MM.1S (cell line): ENCODE data around the gene PXMP2.
A peak's percentile ranks its signal among the peaks of the same experiment; 100 is the strongest.

Experiments used
- DNase-seq: peaks from one replicate; pipeline ENCODE4 v3.0.0-alpha.2; 2015
- H2AFZ ChIP-seq: fragments of 300-600 bp; sonication (generic); 2 replicates; pipeline ENCODE4 v1.6.0; 2016; ENCODE audit warnings: antibody characterized with exemption, low read length
- H3F3A ChIP-seq: fragments of 300-600 bp; sonication (generic); 2 replicates; pipeline ENCODE4 v1.6.1; 2016; ENCODE audit warnings: mild to moderate bottlenecking, antibody characterized with exemption, low read length, moderate library complexity, mixed read lengths; ENCODE audit not compliant: insufficient read depth
- H3K27ac ChIP-seq: fragments of 300-600 bp; sonication (generic); 2 replicates; pipeline ENCODE4 v1.5.1; 2016; ENCODE audit warnings: mild to moderate bottlenecking, low read length
- H3K27me3 ChIP-seq: fragments of 300-600 bp; sonication (generic); replicated peaks from 2 replicates; pipeline ENCODE4 v1.6.0; 2016; ENCODE audit warnings: low read length; ENCODE audit not compliant: insufficient read depth
- H3K36me3 ChIP-seq: fragments of 300-600 bp; sonication (generic); replicated peaks from 2 replicates; pipeline ENCODE4 v1.6.1; 2016; ENCODE audit warnings: mild to moderate bottlenecking, low read length, mixed read lengths; ENCODE audit not compliant: insufficient read depth
- H3K4me1 ChIP-seq: fragments of 300-600 bp; sonication (generic); 2 replicates; pipeline ENCODE4 v1.6.1; 2016; ENCODE audit warnings: low read length, mixed read lengths
- H3K4me2 ChIP-seq: fragments of 300-600 bp; sonication (generic); 2 replicates; pipeline ENCODE4 v1.6.0; 2016; ENCODE audit warnings: low read depth, low read length
- H3K4me3 ChIP-seq: fragments of 300-600 bp; sonication (generic); 2 replicates; pipeline ENCODE4 v1.5.1; 2016; ENCODE audit warnings: low read length, mixed read lengths
- H3K79me2 ChIP-seq: fragments of 300-600 bp; sonication (generic); 2 replicates; pipeline ENCODE4 v1.6.1; 2016; ENCODE audit warnings: mixed run types, low read length, mixed read lengths
- H3K9ac ChIP-seq: fragments of 300-600 bp; sonication (generic); 2 replicates; pipeline ENCODE4 v1.6.1; 2016; ENCODE audit warnings: low read length, mixed read lengths
- H3K9me2 ChIP-seq: fragments of 300-600 bp; sonication (generic); replicated peaks from 2 replicates; pipeline ENCODE4 v1.6.1; 2016; ENCODE audit warnings: mild to moderate bottlenecking, low read length, mixed read lengths; ENCODE audit not compliant: insufficient read depth
- H3K9me3 ChIP-seq: fragments of 300-600 bp; sonication (generic); replicated peaks from 2 replicates; pipeline ENCODE4 v1.6.1; 2016; ENCODE audit warnings: mild to moderate bottlenecking, low read length, mixed read lengths; ENCODE audit not compliant: insufficient read depth
- H4K20me1 ChIP-seq: fragments of 300-600 bp; sonication (generic); 2 replicates; pipeline ENCODE4 v1.6.1; 2016; ENCODE audit warnings: mild to moderate bottlenecking, low read length, moderate library complexity, mixed read lengths; ENCODE audit not compliant: insufficient read depth
- EZH2 ChIP-seq: fragments of 300-600 bp; sonication (generic); optimal IDR thresholded peaks from 2 replicates; pipeline ENCODE3; 2017; ENCODE audit warnings: low read depth, mild to moderate bottlenecking, antibody characterized with exemption, low read length, mixed read lengths
- EZH2phosphoT487 ChIP-seq: fragments of 300-600 bp; sonication (generic); IDR thresholded peaks from 2 replicates; pipeline ENCODE4 v1.6.1; 2018; ENCODE audit warnings: antibody characterized with exemption, low read length
- TF ChIP-seq, protein P1 (sequence below): fragments of 300-600 bp; sonication (generic); IDR thresholded peaks from 2 replicates; pipeline ENCODE4 v1.5.1; 2016; ENCODE audit warnings: antibody characterized with exemption, low read length, mixed read lengths

PXMP2 gene

GRCh38 chr12:132711080-132711843, 23.9 kb downstream of the PXMP2 start:
- no peaks in the 10 kb centered on the region for H3K4me1 ChIP-seq
- TF ChIP-seq, protein P1, sequence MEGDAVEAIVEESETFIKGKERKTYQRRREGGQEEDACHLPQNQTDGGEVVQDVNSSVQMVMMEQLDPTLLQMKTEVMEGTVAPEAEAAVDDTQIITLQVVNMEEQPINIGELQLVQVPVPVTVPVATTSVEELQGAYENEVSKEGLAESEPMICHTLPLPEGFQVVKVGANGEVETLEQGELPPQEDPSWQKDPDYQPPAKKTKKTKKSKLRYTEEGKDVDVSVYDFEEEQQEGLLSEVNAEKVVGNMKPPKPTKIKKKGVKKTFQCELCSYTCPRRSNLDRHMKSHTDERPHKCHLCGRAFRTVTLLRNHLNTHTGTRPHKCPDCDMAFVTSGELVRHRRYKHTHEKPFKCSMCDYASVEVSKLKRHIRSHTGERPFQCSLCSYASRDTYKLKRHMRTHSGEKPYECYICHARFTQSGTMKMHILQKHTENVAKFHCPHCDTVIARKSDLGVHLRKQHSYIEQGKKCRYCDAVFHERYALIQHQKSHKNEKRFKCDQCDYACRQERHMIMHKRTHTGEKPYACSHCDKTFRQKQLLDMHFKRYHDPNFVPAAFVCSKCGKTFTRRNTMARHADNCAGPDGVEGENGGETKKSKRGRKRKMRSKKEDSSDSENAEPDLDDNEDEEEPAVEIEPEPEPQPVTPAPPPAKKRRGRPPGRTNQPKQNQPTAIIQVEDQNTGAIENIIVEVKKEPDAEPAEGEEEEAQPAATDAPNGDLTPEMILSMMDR = no peak
- TF ChIP-seq EZH2phosphoT487 (no peak), EZH2 (no peak)
- no peak for DNase-seq
- no peaks in the 10 kb centered on the region for H3K9me3 ChIP-seq
- no peaks in the 10 kb centered on the region for H3K27me3 ChIP-seq
- peak overlapping the region; percentile 75 for H3K4me3 ChIP-seq
- H3K9ac ChIP-seq = peak overlapping the region; percentile 70
- no peaks in the 10 kb centered on the region for H3F3A ChIP-seq
- no peaks in the 10 kb centered on the region for H4K20me1 ChIP-seq
- peak overlapping the region; percentile 43; the same call in 1 of the 2 replicates for H3K4me2 ChIP-seq
- H3K27ac ChIP-seq = no peak overlapping the region
- H3K79me2 ChIP-seq = peaks cover 35% of the 10 kb centered on the region
- no peak overlapping the region for H2AFZ ChIP-seq
- H3K36me3 ChIP-seq = no peaks in the 10 kb centered on the region; the same call in 1 of the 2 replicates
- H3K9me2 ChIP-seq = no peaks in the 10 kb centered on the region

DNA sequence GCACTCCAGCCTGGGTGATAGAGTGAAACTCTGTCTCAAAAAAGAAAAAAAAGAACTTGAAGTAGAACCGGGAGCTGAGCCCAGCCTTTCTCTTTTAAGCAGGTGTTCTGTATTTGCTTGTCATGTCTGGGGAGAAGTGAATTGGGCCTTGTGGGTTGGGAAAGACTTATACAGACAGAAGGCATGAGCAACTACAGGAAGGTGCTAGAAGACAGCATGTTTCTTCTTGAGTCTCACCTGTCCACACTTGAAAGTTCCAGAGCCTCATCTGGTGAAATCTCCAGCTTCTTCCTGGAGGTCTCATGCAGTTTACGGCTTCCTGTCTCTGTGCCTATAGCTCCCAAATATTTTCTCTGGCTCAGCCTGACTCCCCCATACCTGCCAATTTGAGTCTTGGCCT, 25.7 kb downstream of the PXMP2 start:
- no peaks in the 10 kb centered on the region; the same call in 1 of the 2 replicates for H3K36me3 ChIP-seq
- H3K4me1 ChIP-seq = no peaks in the 10 kb centered on the region
- H3K9ac ChIP-seq = no peak overlapping the region
- H3K4me2 ChIP-seq = no peak overlapping the region
- H3K9me2 ChIP-seq = no peaks in the 10 kb centered on the region
- no peaks in the 10 kb centered on the region for H3K27me3 ChIP-seq
- DNase-seq = no peak
- H4K20me1 ChIP-seq = no peaks in the 10 kb centered on the region
- H3K79me2 ChIP-seq = peaks cover 35% of the 10 kb centered on the region
- H3K4me3 ChIP-seq = no peak overlapping the region
- H3K9me3 ChIP-seq = no peaks in the 10 kb centered on the region
- no peak overlapping the region for H3K27ac ChIP-seq
- no peak for TF ChIP-seq EZH2
- H3F3A ChIP-seq = no peaks in the 10 kb centered on the region
- no peak overlapping the region for H2AFZ ChIP-seq

DNA sequence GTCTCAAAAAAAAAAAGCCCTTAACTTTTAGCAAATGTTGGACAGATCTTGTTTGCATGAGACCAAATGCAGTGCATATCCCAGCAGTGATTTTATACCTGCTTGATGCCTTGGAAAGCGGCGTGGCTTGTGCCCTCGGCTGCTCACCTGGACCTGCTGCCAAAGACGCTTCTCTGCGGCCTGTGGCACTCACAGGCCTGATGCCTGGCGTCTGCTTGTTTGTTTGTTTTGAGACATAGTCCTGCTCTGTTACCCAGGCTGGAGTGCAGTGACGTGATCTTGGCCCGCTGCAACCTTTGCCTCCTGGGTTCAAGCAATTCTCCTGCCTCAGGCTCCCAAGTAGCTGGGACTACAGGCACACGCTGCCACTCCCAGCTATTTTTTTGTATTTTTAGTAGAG, 28.5 kb downstream of the PXMP2 start:
- Histone ChIP-seq H3F3A (no peaks in the 10 kb centered on the region), H3K9me2 (no peaks in the 10 kb centered on the region), H3K4me3 (no peak overlapping the region), H3K79me2 (peaks cover 35% of the 10 kb centered on the region), H3K4me1 (no peaks in the 10 kb centered on the region), H4K20me1 (no peaks in the 10 kb centered on the region), H3K36me3 (no peaks in the 10 kb centered on the region; the same call in none of the 2 replicates), H3K9me3 (no peaks in the 10 kb centered on the region), H3K27ac (no peak overlapping the region), H3K9ac (no peak overlapping the region), H3K4me2 (no peak overlapping the region), H2AFZ (no peak overlapping the region), H3K27me3 (no peaks in the 10 kb centered on the region)
- TF ChIP-seq, protein P1 = no peak
- TF ChIP-seq EZH2phosphoT487 = no peak
- DNase-seq = no peak

DNA sequence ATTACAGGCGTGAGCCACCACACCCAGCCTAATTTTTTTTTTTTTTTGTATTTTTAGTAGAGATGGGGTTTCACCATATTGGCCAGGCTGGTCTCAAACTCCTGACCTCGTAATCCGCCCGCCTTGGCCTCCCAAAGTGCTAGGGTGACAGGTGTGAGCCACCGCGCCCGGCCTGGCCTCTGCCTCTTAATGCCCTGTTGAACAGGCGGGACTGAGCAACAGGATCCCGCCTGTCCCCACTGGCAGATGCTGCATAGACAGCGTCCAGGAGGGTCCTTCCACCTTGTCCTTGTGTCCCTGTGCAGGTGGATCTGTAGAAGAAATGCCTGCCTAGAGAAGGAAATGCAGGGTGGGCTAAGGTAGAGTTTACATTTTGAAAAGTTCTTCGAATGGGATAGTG, 29.0 kb downstream of the PXMP2 start:
- no peak overlapping the region for H3K9ac ChIP-seq
- no peak overlapping the region for H3K27ac ChIP-seq

More for the DNA sequence above, 29.0 kb downstream of the PXMP2 start:
- H3F3A ChIP-seq = no peaks in the 10 kb centered on the region
- no peaks in the 10 kb centered on the region for H4K20me1 ChIP-seq
- H3K9me2 ChIP-seq = no peaks in the 10 kb centered on the region
- H3K4me2 ChIP-seq = no peak overlapping the region
- H3K9me3 ChIP-seq = no peaks in the 10 kb centered on the region
- H3K4me1 ChIP-seq = no peaks in the 10 kb centered on the region
- no peak for DNase-seq
- H3K4me3 ChIP-seq = no peak overlapping the region
- TF ChIP-seq, protein P1 = no peak
- TF ChIP-seq EZH2 (no peak), EZH2phosphoT487 (no peak)
- H2AFZ ChIP-seq = no peak overlapping the region
- no peaks in the 10 kb centered on the region for H3K27me3 ChIP-seq
- peaks cover 31% of the 10 kb centered on the region for H3K79me2 ChIP-seq
- no peaks in the 10 kb centered on the region; the same call in none of the 2 replicates for H3K36me3 ChIP-seq
